Neural cell (in vitro differentiated cells): ENCODE measurements around the gene CDIP1. TPM values are rescaled to one million over a fixed set of nuclear protein-coding genes. Genes with fewer than 3 reads are reported as not detected.

Experiments
- H2AFZ ChIP-seq: fragments of 200-600, 300-800 bp; sonication (generic), shearing (Covaris generic); 2 replicates; pipeline ENCODE4 v1.6.0; 2014; ENCODE audit warnings: low read depth, mild to moderate bottlenecking, antibody characterized with exemption, low read length, moderate library complexity
- H3F3A ChIP-seq: fragments of 200-600 bp; shearing (Covaris generic); 2 replicates; pipeline ENCODE4 v1.6.1; 2016; ENCODE audit warnings: mild to moderate bottlenecking, moderate library complexity, mixed read lengths, antibody characterized with exemption, low read length; ENCODE audit not compliant: insufficient read depth, poor library complexity, severe bottlenecking
- H3K27ac ChIP-seq: fragments of 200-600, 300-800 bp; sonication (generic), shearing (Covaris generic); 2 replicates; pipeline ENCODE4 v1.5.1; 2014; ENCODE audit warnings: mild to moderate bottlenecking, low read length, moderate library complexity
- H3K27me3 ChIP-seq: fragments of 300-800, 200-600 bp; sonication (generic), shearing (Covaris generic); 2 replicates; pipeline ENCODE4 v1.6.0; 2014; ENCODE audit warnings: mild to moderate bottlenecking, low read depth, low read length, moderate library complexity; ENCODE audit not compliant: insufficient read depth
- H3K36me3 ChIP-seq: fragments of 300-800, 200-600 bp; sonication (generic), shearing (Covaris generic); 2 replicates; pipeline ENCODE4 v1.5.1; 2014; ENCODE audit warnings: mild to moderate bottlenecking, antibody characterized with exemption, low read length, moderate library complexity; ENCODE audit not compliant: insufficient read depth
- H3K4me2 ChIP-seq: fragments of 300-800, 200-600 bp; sonication (generic), shearing (Covaris generic); 2 replicates; pipeline ENCODE4 v1.6.0; 2014; ENCODE audit warnings: mild to moderate bottlenecking, low read length
- H3K4me3 ChIP-seq: fragments of 300-800, 200-600 bp; sonication (generic), shearing (Covaris generic); 2 replicates; pipeline ENCODE4 v1.5.1; 2014; ENCODE audit warnings: mild to moderate bottlenecking, low read length, moderate library complexity
- H3K79me2 ChIP-seq: fragments of 200-600 bp; shearing (Covaris generic); replicated peaks from 2 replicates; pipeline ENCODE4 v1.6.0; 2014; ENCODE audit warnings: mild to moderate bottlenecking, low read length, moderate library complexity; ENCODE audit not compliant: insufficient read depth
- H3K9ac ChIP-seq: fragments of 300-800, 200-600 bp; sonication (generic), shearing (Covaris generic); 2 replicates; pipeline ENCODE4 v1.6.1; 2016; ENCODE audit warnings: mild to moderate bottlenecking, low read length, mixed read lengths
- H3K9me2 ChIP-seq: fragments of 200-600 bp; shearing (Covaris generic); 2 replicates; pipeline ENCODE4 v1.6.1; 2016; ENCODE audit warnings: mild to moderate bottlenecking, low read length, mixed read lengths; ENCODE audit not compliant: insufficient read depth
- H3K9me3 ChIP-seq: fragments of 200-600, 300-800 bp; sonication (generic), shearing (Covaris generic); 2 replicates; pipeline ENCODE4 v1.6.1; 2016; ENCODE audit warnings: mild to moderate bottlenecking, mixed run types, low read length, moderate library complexity, mixed read lengths
- H4K20me1 ChIP-seq: fragments of 200-600 bp; shearing (Covaris generic); 2 replicates; pipeline ENCODE4 v1.6.1; 2016; ENCODE audit warnings: mild to moderate bottlenecking, mixed run types; ENCODE audit not compliant: insufficient read depth
- EP300 ChIP-seq: fragments of 450-650 bp; conservative IDR thresholded peaks from 2 replicates; pipeline ENCODE4 v1.6.1; 2014; ENCODE audit warnings: antibody characterized with exemption, mild to moderate bottlenecking, moderate library complexity; ENCODE audit not compliant: poor library complexity, severe bottlenecking
- EZH2 ChIP-seq: fragments of 200-600, 300-800 bp; shearing (Covaris generic), sonication (generic); IDR thresholded peaks from 2 replicates; pipeline ENCODE4 v1.6.1; 2014; ENCODE audit warnings: antibody characterized with exemption, low read length, borderline replicate concordance, mild to moderate bottlenecking; ENCODE audit not compliant: insufficient read depth, poor library complexity, severe bottlenecking
- MXI1 ChIP-seq: fragments of 450-650 bp; conservative IDR thresholded peaks from 2 replicates; pipeline ENCODE4 v1.6.1; 2014; ENCODE audit warnings: antibody characterized with exemption, mild to moderate bottlenecking; ENCODE audit not compliant: poor library complexity, severe bottlenecking
- POLR2AphosphoS5 ChIP-seq: IDR thresholded peaks from 2 replicates; pipeline ENCODE4 v1.6.1; 2012
- RAD21 ChIP-seq: fragments of 450-650 bp; conservative IDR thresholded peaks from 2 replicates; pipeline ENCODE4 v1.6.1; 2014; ENCODE audit warnings: antibody characterized with exemption, mild to moderate bottlenecking, moderate library complexity
- SMC3 ChIP-seq: fragments of 450-650 bp; conservative IDR thresholded peaks from 2 replicates; pipeline ENCODE4 v1.6.1; 2014; ENCODE audit warnings: antibody characterized with exemption, mild to moderate bottlenecking, moderate library complexity; ENCODE audit not compliant: poor library complexity
- TAF1 ChIP-seq: IDR thresholded peaks from 2 replicates; pipeline ENCODE4 v1.6.1; 2012; ENCODE audit warnings: low read depth
- polyA plus RNA-seq: library from polyadenylated mRNA; depleted of rRNA; stranded (reverse); fragments of >200 nt; gene quantifications from 2 replicates; pipeline ENCODE4 v1.2.3, GENCODE V29; 2014
- TF ChIP-seq, protein P1 (sequence below): IDR thresholded peaks from 2 replicates; pipeline ENCODE4 v1.6.1; 2012; ENCODE audit warnings: borderline replicate concordance
- TF ChIP-seq, protein P2 (sequence below): fragments of 450-650 bp; IDR thresholded peaks from 2 replicates; pipeline ENCODE4 v1.5.1; 2014; ENCODE audit warnings: antibody characterized with exemption, mild to moderate bottlenecking, moderate library complexity; ENCODE audit not compliant: poor library complexity, severe bottlenecking

Gene CDIP1
- polyA plus RNA-seq, 1 donor from 2014 or later = 16.4 TPM

DNA sequence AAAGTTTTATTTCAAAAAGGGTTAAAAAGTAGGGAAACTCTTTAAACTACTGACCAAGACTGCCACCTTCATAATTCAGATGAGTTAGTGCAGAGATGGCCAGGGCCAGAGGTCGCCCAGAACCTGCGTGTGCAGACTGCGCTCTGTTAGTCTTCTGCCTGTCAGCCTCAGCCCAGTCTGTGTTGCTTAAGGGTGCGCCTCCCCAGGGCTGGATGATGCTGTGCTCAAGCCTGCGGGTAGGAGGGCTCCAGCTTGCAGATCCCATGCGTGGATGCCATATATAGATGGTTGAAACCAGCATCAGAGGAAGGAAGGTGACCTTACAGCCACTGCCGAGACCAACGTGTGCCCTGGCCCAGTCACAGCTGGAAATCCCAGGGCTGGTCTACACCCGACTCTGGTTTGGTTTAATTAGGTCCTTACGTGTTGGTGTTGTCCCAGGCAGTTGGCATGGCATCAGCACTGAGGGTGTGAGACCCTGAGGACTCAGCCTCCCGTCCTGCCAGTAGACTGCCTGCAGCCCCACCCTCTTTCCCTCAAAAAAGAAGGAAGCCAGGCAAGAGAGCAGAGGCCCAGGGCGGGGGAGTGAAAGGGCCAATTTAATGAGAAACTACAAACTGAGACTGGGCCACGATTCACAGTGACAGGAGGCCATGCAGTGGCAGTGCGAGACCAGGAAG lies 27.7 kb downstream of the CDIP1 start:
- no peak overlapping the region for H3K4me3 ChIP-seq
- H3K4me2 ChIP-seq = no peak overlapping the region
- H3K27ac ChIP-seq = no peak overlapping the region
- no peaks in the 10 kb centered on the region for H3K36me3 ChIP-seq
- H3K79me2 ChIP-seq = no peaks in the 10 kb centered on the region
- no peak overlapping the region for H3K9ac ChIP-seq
- H3K9me3 ChIP-seq = no peaks in the 10 kb centered on the region
- no peaks in the 10 kb centered on the region for H3K9me2 ChIP-seq
- no peak overlapping the region for H2AFZ ChIP-seq
- H3K27me3 ChIP-seq = no peaks in the 10 kb centered on the region
- TF ChIP-seq POLR2AphosphoS5 = no peak
- TF ChIP-seq, protein P1, sequence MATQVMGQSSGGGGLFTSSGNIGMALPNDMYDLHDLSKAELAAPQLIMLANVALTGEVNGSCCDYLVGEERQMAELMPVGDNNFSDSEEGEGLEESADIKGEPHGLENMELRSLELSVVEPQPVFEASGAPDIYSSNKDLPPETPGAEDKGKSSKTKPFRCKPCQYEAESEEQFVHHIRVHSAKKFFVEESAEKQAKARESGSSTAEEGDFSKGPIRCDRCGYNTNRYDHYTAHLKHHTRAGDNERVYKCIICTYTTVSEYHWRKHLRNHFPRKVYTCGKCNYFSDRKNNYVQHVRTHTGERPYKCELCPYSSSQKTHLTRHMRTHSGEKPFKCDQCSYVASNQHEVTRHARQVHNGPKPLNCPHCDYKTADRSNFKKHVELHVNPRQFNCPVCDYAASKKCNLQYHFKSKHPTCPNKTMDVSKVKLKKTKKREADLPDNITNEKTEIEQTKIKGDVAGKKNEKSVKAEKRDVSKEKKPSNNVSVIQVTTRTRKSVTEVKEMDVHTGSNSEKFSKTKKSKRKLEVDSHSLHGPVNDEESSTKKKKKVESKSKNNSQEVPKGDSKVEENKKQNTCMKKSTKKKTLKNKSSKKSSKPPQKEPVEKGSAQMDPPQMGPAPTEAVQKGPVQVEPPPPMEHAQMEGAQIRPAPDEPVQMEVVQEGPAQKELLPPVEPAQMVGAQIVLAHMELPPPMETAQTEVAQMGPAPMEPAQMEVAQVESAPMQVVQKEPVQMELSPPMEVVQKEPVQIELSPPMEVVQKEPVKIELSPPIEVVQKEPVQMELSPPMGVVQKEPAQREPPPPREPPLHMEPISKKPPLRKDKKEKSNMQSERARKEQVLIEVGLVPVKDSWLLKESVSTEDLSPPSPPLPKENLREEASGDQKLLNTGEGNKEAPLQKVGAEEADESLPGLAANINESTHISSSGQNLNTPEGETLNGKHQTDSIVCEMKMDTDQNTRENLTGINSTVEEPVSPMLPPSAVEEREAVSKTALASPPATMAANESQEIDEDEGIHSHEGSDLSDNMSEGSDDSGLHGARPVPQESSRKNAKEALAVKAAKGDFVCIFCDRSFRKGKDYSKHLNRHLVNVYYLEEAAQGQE = no peak
- no peak for TF ChIP-seq RAD21
- TF ChIP-seq SMC3 = no peak
- TF ChIP-seq, protein P2, sequence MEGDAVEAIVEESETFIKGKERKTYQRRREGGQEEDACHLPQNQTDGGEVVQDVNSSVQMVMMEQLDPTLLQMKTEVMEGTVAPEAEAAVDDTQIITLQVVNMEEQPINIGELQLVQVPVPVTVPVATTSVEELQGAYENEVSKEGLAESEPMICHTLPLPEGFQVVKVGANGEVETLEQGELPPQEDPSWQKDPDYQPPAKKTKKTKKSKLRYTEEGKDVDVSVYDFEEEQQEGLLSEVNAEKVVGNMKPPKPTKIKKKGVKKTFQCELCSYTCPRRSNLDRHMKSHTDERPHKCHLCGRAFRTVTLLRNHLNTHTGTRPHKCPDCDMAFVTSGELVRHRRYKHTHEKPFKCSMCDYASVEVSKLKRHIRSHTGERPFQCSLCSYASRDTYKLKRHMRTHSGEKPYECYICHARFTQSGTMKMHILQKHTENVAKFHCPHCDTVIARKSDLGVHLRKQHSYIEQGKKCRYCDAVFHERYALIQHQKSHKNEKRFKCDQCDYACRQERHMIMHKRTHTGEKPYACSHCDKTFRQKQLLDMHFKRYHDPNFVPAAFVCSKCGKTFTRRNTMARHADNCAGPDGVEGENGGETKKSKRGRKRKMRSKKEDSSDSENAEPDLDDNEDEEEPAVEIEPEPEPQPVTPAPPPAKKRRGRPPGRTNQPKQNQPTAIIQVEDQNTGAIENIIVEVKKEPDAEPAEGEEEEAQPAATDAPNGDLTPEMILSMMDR = no peak
- no peak for TF ChIP-seq EP300
- TF ChIP-seq TAF1 = no peak
- TF ChIP-seq EZH2 = no peak
- TF ChIP-seq MXI1 = no peak
- no peaks in the 10 kb centered on the region for H4K20me1 ChIP-seq
- H3F3A ChIP-seq = no peaks in the 10 kb centered on the region

DNA sequence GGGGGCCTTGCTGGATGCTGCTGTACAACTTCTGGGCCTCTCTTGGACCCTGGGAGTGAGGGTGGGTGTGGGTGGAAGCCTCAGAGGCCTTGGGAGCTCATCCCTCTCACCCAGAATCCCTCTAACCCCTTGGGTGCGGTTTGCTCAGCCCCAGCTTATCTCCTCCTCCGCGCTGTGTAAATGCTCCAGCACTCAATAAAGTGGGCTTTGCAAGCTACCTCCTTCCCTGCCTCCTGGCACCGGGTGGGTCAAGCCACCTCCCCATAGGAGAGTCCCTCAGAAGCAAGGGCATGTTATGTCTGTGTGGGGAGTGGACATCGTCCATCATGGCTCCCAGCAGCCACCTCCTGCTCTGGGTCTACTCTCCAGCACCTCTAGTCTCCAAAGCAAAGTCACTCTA lies 28.4 kb downstream of the CDIP1 start:
- no peak overlapping the region for H2AFZ ChIP-seq
- TF ChIP-seq RAD21 (no peak), SMC3 (no peak), EZH2 (no peak), MXI1 (no peak), POLR2AphosphoS5 (no peak), EP300 (no peak), TAF1 (no peak)
- TF ChIP-seq, protein P2 = no peak
- TF ChIP-seq, protein P1 = no peak
- no peaks in the 10 kb centered on the region for H3K79me2 ChIP-seq
- H3F3A ChIP-seq = no peaks in the 10 kb centered on the region
- no peak overlapping the region for H3K27ac ChIP-seq
- H3K4me2 ChIP-seq = no peak overlapping the region
- H3K9ac ChIP-seq = no peak overlapping the region
- H3K27me3 ChIP-seq = no peaks in the 10 kb centered on the region
- H3K9me2 ChIP-seq = no peaks in the 10 kb centered on the region
- H3K9me3 ChIP-seq = no peaks in the 10 kb centered on the region
- no peak overlapping the region for H3K4me3 ChIP-seq
- no peaks in the 10 kb centered on the region for H4K20me1 ChIP-seq
- no peaks in the 10 kb centered on the region for H3K36me3 ChIP-seq
